CD4-positive, alpha-beta memory T cell (primary cell): ENCODE data around the gene GABRG2. TPM values are rescaled to one million over a fixed set of nuclear protein-coding genes. Genes with fewer than 3 reads are reported as not detected.

ENCODE experiments used
- CTCF ChIA-PET: fragments of 350-600 bp; sonication (Branson Sonifier 250); formaldehyde crosslinking; loops from one replicate; lab custom pipeline; 2021; ENCODE audit warnings: inconsistent platforms; ENCODE audit not compliant: partially characterized antibody; lab: Charles Lee
- POLR2A ChIA-PET: fragments of 350-600 bp; sonication (Branson Sonifier 250); formaldehyde crosslinking; loops from one replicate; lab custom pipeline; 2021; ENCODE audit not compliant: partially characterized antibody; lab: Charles Lee
- DNase-seq, 5 donors: peaks; one replicate each; pipeline versions ENCODE4 v3.0.0 to v3.0.0-alpha.2; 2020 to 2022; ENCODE audit warnings: mixed read lengths in 1 of 5
- H3K27ac ChIP-seq: one replicate; pipeline ENCODE4 v1.7.0; 2013; ENCODE audit warnings: low read depth, low read length
- H3K27me3 ChIP-seq: 2 replicates; pipeline ENCODE4 v1.7.0; 2013; ENCODE audit warnings: mild to moderate bottlenecking, low read length, moderate library complexity; ENCODE audit not compliant: insufficient read depth
- H3K36me3 ChIP-seq: 2 replicates; pipeline ENCODE4 v1.7.0; 2013; ENCODE audit warnings: mild to moderate bottlenecking, low read length, moderate library complexity; ENCODE audit not compliant: insufficient read depth
- H3K4me1 ChIP-seq: 2 replicates; pipeline ENCODE4 v1.7.0; 2013; ENCODE audit warnings: mild to moderate bottlenecking, low read length, moderate library complexity; ENCODE audit not compliant: insufficient read depth
- H3K4me3 ChIP-seq, 2 donors: one replicate each; pipeline ENCODE4 v1.7.0; 2013; ENCODE audit warnings: low read length in 2 of 2, mild to moderate bottlenecking in 1 of 2
- H3K9me3 ChIP-seq, 2 donors: one replicate each; pipeline ENCODE4 v1.7.0; 2013; ENCODE audit warnings: low read length in 2 of 2, control low read depth in 1 of 2; ENCODE audit not compliant: control insufficient read depth in 1 of 2
- H3K27ac Mint-ChIP-seq, 7 donors: one replicate each; pipeline ENCODE4 v1.8.0; 2020 to 2021; ENCODE audit warnings: mixed read lengths in 7 of 7, mild to moderate bottlenecking in 6 of 7, inconsistent platforms in 3 of 7, moderate library complexity in 3 of 7
- H3K27me3 Mint-ChIP-seq, 2 donors: one replicate each; pipeline ENCODE4 v1.8.0; 2020 to 2021; ENCODE audit warnings: mixed read lengths in 2 of 2
- H3K36me3 Mint-ChIP-seq, 2 donors: one replicate each; pipeline ENCODE4 v1.8.0; 2020 to 2021; ENCODE audit warnings: mixed read lengths in 2 of 2, inconsistent platforms in 1 of 2, mild to moderate bottlenecking in 1 of 2
- H3K4me1 Mint-ChIP-seq, 4 donors: one replicate each; pipeline ENCODE4 v1.8.0; 2020 to 2021; ENCODE audit warnings: mixed read lengths in 4 of 4, mild to moderate bottlenecking in 1 of 4
- H3K4me3 Mint-ChIP-seq, 8 donors: one replicate each; pipeline ENCODE4 v1.8.0; 2020 to 2021; ENCODE audit warnings: mixed read lengths in 8 of 8, mild to moderate bottlenecking in 7 of 8, moderate library complexity in 6 of 8, inconsistent platforms in 3 of 8
- H3K9me3 Mint-ChIP-seq, 8 donors: one replicate each; pipeline ENCODE4 v1.8.0; 2020 to 2021; ENCODE audit warnings: mixed read lengths in 8 of 8, mild to moderate bottlenecking in 5 of 8, inconsistent platforms in 3 of 8, moderate library complexity in 1 of 8
- intact Hi-C: fragments of 100-400 bp; cut with micrococcal nuclease; formaldehyde crosslinking; loops from one replicate; pipeline ENCODE4 v1.15.1; 2023
- polyA plus RNA-seq, 2 donors: library from polyadenylated mRNA; unstranded; fragments of 300-500 nt; fragmentation: Illumina TruSeq; gene quantifications; one replicate each; pipeline ENCODE4 v1.2.3, GENCODE V29; 2021
- total RNA-seq, 2 experiments: library from RNA; stranded (reverse); gene quantifications; one replicate each; pipeline ENCODE4 v1.2.3, GENCODE V29; 2021

The GABRG2 gene
- total and polyA plus RNA-seq, 4 experiments from 2014 or later: not detected

DNA sequence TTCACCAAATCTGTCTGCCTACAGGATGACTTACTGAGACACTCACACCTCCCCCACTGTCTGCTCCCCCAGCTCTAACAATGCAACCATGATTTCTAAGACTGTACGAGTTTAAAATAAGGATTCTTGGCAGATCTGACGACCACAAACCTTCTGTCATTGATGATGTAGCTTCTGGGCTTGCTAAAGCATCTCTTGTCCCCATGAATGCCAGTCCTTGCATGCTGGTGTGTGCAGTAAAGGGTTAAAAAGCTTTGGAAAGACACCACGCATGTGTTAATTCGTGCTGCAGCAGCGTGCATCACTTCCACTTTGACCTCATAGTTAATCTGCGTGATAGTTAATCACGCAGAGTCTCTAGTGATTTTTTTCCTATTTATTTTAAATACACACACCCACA, 411 bp upstream of the GABRG2 start:
- H3K4me3 ChIP-seq: no peak overlapping the region
- no peaks in the 10 kb centered on the region for H3K9me3 ChIP-seq
- no peak overlapping the region for H3K27ac Mint-ChIP-seq
- no peaks in the 10 kb centered on the region for H3K27me3 Mint-ChIP-seq
- no peaks in the 10 kb centered on the region for H3K4me1 Mint-ChIP-seq
- intact Hi-C loops: no loop called here
- DNase-seq: no peak
- H3K27me3 ChIP-seq: no peaks in the 10 kb centered on the region
- POLR2A ChIA-PET: no interaction called here
- H3K4me3 Mint-ChIP-seq: no peak overlapping the region
- no peaks in the 10 kb centered on the region for H3K36me3 Mint-ChIP-seq
- no peaks in the 10 kb centered on the region for H3K4me1 ChIP-seq
- CTCF ChIA-PET: no interaction called here
- H3K36me3 ChIP-seq: no peaks in the 10 kb centered on the region
- H3K9me3 Mint-ChIP-seq: peaks cover 0 to 21% (median 8%) of the 10 kb centered on the region in 8 donors
- H3K27ac ChIP-seq: no peak overlapping the region

DNA sequence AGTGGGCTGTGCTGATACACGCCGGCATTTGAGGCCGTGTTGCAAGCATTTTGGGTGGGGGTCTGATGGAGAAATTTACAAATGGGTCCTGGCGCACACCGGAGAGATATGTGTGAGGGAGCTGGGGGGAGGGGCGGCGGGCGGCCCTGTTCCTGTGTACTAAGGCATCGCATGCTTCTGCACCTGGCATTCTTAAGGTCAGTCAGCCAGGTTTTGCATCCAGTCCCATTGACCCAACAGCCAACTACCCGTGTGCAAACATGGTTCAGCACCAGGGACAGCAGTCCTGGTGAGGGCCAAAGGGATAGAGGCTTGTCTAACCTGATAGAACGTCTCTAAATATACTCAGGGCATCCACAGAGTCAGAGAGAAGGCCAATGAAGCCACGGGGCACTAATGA, 839 bp downstream of the GABRG2 start:
- Histone ChIP-seq H3K36me3 (no peaks in the 10 kb centered on the region), H3K9me3 (no peaks in the 10 kb centered on the region), H3K4me3 (no peak overlapping the region), H3K27ac (no peak overlapping the region), H3K4me1 (no peaks in the 10 kb centered on the region), H3K27me3 (no peaks in the 10 kb centered on the region)
- no peak for DNase-seq
- ChIA-PET POLR2A (no interaction called here), CTCF (no interaction called here)
- no peaks in the 10 kb centered on the region for H3K4me1 Mint-ChIP-seq
- intact Hi-C loops: no loop called here
- no peak overlapping the region for H3K4me3 Mint-ChIP-seq
- H3K36me3 Mint-ChIP-seq: no peaks in the 10 kb centered on the region
- H3K9me3 Mint-ChIP-seq: peaks cover 0 to 21% (median 8%) of the 10 kb centered on the region in 8 donors
- no peaks in the 10 kb centered on the region for H3K27me3 Mint-ChIP-seq
- no peak overlapping the region for H3K27ac Mint-ChIP-seq

DNA sequence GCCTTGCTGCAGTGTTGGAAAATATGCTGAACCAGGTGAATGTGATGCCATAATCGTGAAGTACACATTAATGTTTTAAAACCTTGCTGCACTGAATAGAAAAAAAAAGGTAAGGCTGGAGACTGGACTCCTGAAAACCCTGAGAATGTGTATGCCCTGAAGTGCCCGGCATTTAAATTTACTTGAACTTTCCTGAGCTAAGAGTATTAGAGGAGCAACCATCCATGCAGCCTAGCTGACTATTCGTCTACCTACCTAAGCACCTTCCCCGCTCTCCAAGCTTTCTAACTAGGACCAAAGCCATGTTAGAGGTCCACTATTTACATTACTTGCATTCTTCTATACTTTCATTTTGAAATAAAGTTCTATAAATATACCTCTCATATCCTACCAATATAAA, 1.4 kb downstream of the GABRG2 start:
- H3K9me3 ChIP-seq: no peaks in the 10 kb centered on the region
- DNase-seq: no peak
- no peaks in the 10 kb centered on the region for H3K36me3 ChIP-seq
- no peaks in the 10 kb centered on the region for H3K4me1 ChIP-seq
- CTCF ChIA-PET: no interaction called here
- Mint-ChIP-seq H3K9me3 (peaks cover 0 to 21% (median 8%) of the 10 kb centered on the region in 8 donors), H3K4me3 (no peak overlapping the region), H3K4me1 (no peaks in the 10 kb centered on the region), H3K27ac (no peak overlapping the region), H3K36me3 (no peaks in the 10 kb centered on the region), H3K27me3 (no peaks in the 10 kb centered on the region)
- POLR2A ChIA-PET: no interaction called here
- H3K27me3 ChIP-seq: no peaks in the 10 kb centered on the region
- H3K4me3 ChIP-seq: no peak overlapping the region
- intact Hi-C loops: no loop called here
- H3K27ac ChIP-seq: no peak overlapping the region

DNA sequence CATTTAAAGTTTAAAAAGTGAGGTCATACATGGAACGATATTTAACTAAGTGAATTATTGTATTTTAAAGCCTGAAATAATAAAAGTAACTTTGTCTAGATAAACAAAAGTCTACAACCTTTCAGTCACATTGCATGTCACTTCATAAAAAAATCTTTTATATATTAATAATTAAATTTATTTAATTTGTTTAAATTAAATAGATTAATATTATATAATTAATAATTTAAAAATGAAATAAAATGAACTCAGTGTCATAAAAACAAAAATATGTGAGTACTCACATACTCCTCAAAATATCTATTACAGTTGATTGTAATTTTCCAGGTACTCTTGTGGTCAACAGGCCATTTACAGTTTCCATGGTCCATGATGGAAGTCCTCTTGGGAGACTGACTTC, 11.2 kb downstream of the GABRG2 start:
- peaks cover 0 to 6% (median 0%) of the 10 kb centered on the region in 8 donors for H3K9me3 Mint-ChIP-seq
- Histone ChIP-seq H3K4me3 (no peak overlapping the region), H3K36me3 (no peaks in the 10 kb centered on the region), H3K9me3 (no peaks in the 10 kb centered on the region), H3K27me3 (no peaks in the 10 kb centered on the region), H3K4me1 (no peaks in the 10 kb centered on the region), H3K27ac (no peak overlapping the region)
- no peak for DNase-seq
- no peak overlapping the region for H3K4me3 Mint-ChIP-seq
- H3K27me3 Mint-ChIP-seq: no peaks in the 10 kb centered on the region
- H3K27ac Mint-ChIP-seq: no peak overlapping the region
- CTCF ChIA-PET: no interaction called here
- POLR2A ChIA-PET: no interaction called here
- no peaks in the 10 kb centered on the region for H3K4me1 Mint-ChIP-seq
- intact Hi-C loops: no loop called here
- H3K36me3 Mint-ChIP-seq: no peaks in the 10 kb centered on the region

DNA sequence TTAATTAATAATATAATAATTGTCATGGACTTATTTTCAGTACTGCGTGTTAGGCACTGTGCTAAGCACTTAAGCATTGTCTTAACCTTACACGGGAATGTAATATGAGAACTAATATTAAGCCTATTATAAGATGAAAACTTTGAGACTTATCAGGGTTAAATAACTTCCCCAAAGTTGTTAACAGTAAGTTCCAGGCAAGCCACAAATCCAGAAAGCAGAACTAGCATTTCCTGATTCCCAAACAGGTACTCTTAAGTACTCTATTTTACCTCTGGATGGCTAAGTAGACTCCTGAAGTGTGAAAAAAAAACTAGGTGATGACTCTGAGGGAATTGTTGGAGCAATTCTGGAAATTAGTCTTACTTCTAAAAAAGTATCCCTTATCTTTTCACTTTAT, 23.8 kb downstream of the GABRG2 start:
- Mint-ChIP-seq H3K4me1 (no peaks in the 10 kb centered on the region), H3K36me3 (no peaks in the 10 kb centered on the region), H3K9me3 (peaks cover 0 to 8% (median 3%) of the 10 kb centered on the region in 8 donors), H3K27me3 (no peaks in the 10 kb centered on the region), H3K4me3 (no peak overlapping the region), H3K27ac (no peak overlapping the region)
- Histone ChIP-seq H3K36me3 (no peaks in the 10 kb centered on the region), H3K4me3 (no peak overlapping the region), H3K27ac (no peak overlapping the region), H3K9me3 (no peaks in the 10 kb centered on the region), H3K27me3 (no peaks in the 10 kb centered on the region), H3K4me1 (no peaks in the 10 kb centered on the region)
- ChIA-PET CTCF (no interaction called here), POLR2A (no interaction called here)
- no peak for DNase-seq
- intact Hi-C loops: no loop called here

DNA sequence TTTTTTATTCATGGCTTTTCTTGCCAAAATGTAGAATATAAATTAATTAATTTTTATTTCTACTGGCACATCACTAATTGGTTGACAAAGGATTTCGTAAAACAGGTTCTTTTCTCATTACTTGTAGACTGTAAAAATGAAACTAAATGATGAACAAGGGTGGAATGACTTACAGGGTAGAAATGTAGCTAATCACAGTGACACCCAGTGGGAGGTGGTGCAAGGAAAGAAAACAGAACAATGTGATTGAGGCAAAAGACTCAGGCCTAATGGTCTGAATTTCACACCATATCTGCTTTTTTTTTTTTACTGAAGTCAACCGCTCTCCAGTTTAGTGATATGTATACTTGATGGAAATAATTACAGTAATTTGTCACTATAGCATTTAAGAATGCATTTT, 28.9 kb downstream of the GABRG2 start:
- intact Hi-C loops: no loop called here

DNA sequence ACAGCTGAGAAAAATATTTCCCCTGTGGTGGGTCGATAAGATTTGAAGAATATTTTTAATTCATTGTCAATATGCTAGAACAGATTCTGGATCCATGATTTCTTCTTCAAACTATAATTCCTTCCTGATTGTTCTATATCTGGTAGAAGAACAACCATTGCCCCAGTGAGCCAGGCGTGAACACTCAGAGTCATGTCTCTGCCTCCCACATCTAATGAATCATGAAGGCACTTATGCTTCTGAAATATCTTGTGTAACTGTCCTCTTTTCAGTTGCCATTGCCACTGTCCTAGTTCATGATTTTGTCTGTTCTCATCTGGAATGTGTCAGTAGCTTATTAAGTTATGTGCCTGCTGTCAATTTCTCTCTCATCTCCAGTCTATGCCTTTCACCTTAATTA, 40.0 kb downstream of the GABRG2 start:
- Mint-ChIP-seq H3K4me1 (no peaks in the 10 kb centered on the region), H3K27ac (no peak overlapping the region), H3K36me3 (no peaks in the 10 kb centered on the region), H3K4me3 (no peak overlapping the region), H3K27me3 (no peaks in the 10 kb centered on the region), H3K9me3 (peaks cover 2 to 18% (median 3%) of the 10 kb centered on the region in 8 donors)
- no peaks in the 10 kb centered on the region for H3K9me3 ChIP-seq
- POLR2A ChIA-PET: no interaction called here
- intact Hi-C loops: no loop called here
- no peaks in the 10 kb centered on the region for H3K36me3 ChIP-seq
- H3K4me3 ChIP-seq: no peak overlapping the region
- no peaks in the 10 kb centered on the region for H3K27me3 ChIP-seq
- CTCF ChIA-PET: no interaction called here
- no peak for DNase-seq
- H3K27ac ChIP-seq: no peak overlapping the region
- no peaks in the 10 kb centered on the region for H3K4me1 ChIP-seq

More for the DNA sequence above, 28.9 kb downstream of the GABRG2 start:
- no peaks in the 10 kb centered on the region for H3K4me1 ChIP-seq
- no peak overlapping the region for H3K4me3 ChIP-seq
- H3K27ac ChIP-seq: no peak overlapping the region
- H3K9me3 Mint-ChIP-seq: peaks cover 0 to 9% (median 0%) of the 10 kb centered on the region in 8 donors
- H3K4me1 Mint-ChIP-seq: peaks cover 0 to 2% (median 0%) of the 10 kb centered on the region in 4 donors
- no peaks in the 10 kb centered on the region for H3K9me3 ChIP-seq
- H3K27me3 ChIP-seq: no peaks in the 10 kb centered on the region
- H3K36me3 Mint-ChIP-seq: no peaks in the 10 kb centered on the region
- ChIA-PET CTCF (no interaction called here), POLR2A (no interaction called here)
- no peak overlapping the region for H3K27ac Mint-ChIP-seq
- H3K27me3 Mint-ChIP-seq: no peaks in the 10 kb centered on the region
- no peaks in the 10 kb centered on the region for H3K36me3 ChIP-seq
- H3K4me3 Mint-ChIP-seq: no peak overlapping the region
- no peak for DNase-seq

DNA sequence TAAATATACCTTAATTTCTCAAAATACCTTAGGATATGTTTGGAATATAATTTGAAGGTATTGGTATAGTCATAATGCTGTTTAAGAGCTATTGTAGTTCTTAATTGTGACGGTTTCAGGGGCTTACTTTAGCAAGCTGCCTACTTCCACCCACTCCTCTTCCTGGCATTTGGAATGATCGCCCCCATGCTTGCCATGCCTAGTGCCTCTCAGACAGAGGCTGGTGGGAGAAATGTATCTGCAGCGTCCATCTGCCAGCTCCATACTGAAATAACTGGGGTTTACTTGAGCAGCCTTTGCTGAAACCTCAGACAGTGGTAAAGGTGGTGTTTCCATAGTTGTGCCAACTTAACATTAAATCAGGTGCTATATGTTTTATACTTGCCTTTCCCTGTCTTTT, 52.2 kb downstream of the GABRG2 start:
- Histone ChIP-seq H3K36me3 (no peaks in the 10 kb centered on the region), H3K27me3 (no peaks in the 10 kb centered on the region), H3K27ac (no peak overlapping the region), H3K4me1 (no peaks in the 10 kb centered on the region), H3K4me3 (no peak overlapping the region), H3K9me3 (no peaks in the 10 kb centered on the region)
- ChIA-PET CTCF (interaction anchor here (1.8 kb wide), 1 partner anchor 15 kb away, joined by 3 read pairs; no protein-coding TSS in a partner anchor), POLR2A (no interaction called here)
- Mint-ChIP-seq H3K27ac (no peak overlapping the region), H3K9me3 (peaks cover 0 to 6% (median 2%) of the 10 kb centered on the region in 8 donors), H3K36me3 (no peaks in the 10 kb centered on the region), H3K4me1 (no peaks in the 10 kb centered on the region), H3K4me3 (no peak overlapping the region), H3K27me3 (no peaks in the 10 kb centered on the region)
- intact Hi-C loops: no loop called here
- no peak for DNase-seq
